HEK293 (cell line): ENCODE results near the gene CGB2.

Experiments
- CTCF ChIA-PET: fragments of 350-600 bp; formaldehyde crosslinking; extraction: SDS; loops from one replicate; lab custom pipeline; 2021; ENCODE audit warnings: antibody characterized with exemption; lab: Yijun Ruan, JAX
- POLR2A ChIA-PET: fragments of 300-600 bp; formaldehyde crosslinking; extraction: SDS; loops from one replicate; lab custom pipeline; 2020; ENCODE audit warnings: antibody characterized with exemption, inconsistent platforms; lab: Yijun Ruan, JAX
- H3K27ac ChIP-seq: fragments of 200-500 bp; sonication (Bioruptor generic); 2 replicates; pipeline ENCODE4 v1.5.1; 2014; ENCODE audit warnings: low read depth, low read length, control low read depth, inconsistent platforms; ENCODE audit errors: extremely low read depth
- H3K36me3 ChIP-seq, 2 experiments: fragments of 200-500 bp in 1 of 2; sonication (Bioruptor generic) in 1 of 2; 1 replicate in 1 of 2; 2 replicates in 1 of 2; pipeline ENCODE4 v1.5.1; 2014 to 2017; ENCODE audit warnings: inconsistent platforms in 2 of 2, low read length in 2 of 2; ENCODE audit not compliant: control insufficient read depth in 2 of 2, insufficient read depth in 1 of 2
- H3K4me1 ChIP-seq: fragments of 200-500 bp; sonication (Bioruptor generic); 2 replicates; pipeline ENCODE4 v1.5.1; 2014; ENCODE audit warnings: mild to moderate bottlenecking, low read length, inconsistent platforms; ENCODE audit not compliant: control insufficient read depth, insufficient read depth
- H3K4me3 ChIP-seq: 2 replicates; pipeline ENCODE4 v1.5.1; 2011; ENCODE audit warnings: low read depth, mild to moderate bottlenecking, control low read depth, low read length, moderate library complexity
- H3K9me3 ChIP-seq: fragments of 200-500 bp; sonication (Bioruptor generic); 2 replicates; pipeline ENCODE4 v1.5.1; 2014; ENCODE audit warnings: low read depth, low read length, inconsistent platforms; ENCODE audit not compliant: control insufficient read depth, insufficient read depth
- BCL11B ChIP-seq: fragments of 450-650 bp; formaldehyde crosslinking; IDR thresholded peaks from 2 replicates; pipeline ENCODE4 v1.5.1; 2016; ENCODE audit warnings: low read depth, missing biosample characterization, missing genetic modification characterization
- GFI1B ChIP-seq: fragments of 450-650 bp; formaldehyde crosslinking; IDR thresholded peaks from 2 replicates; pipeline ENCODE4 v1.5.1; 2016; ENCODE audit warnings: missing biosample characterization, missing genetic modification characterization
- GLIS1 ChIP-seq: fragments of 450-650 bp; formaldehyde crosslinking; IDR thresholded peaks from 2 replicates; pipeline ENCODE4 v1.5.1; 2016; ENCODE audit warnings: missing biosample characterization, missing genetic modification characterization
- KLF1 ChIP-seq: fragments of 450-650 bp; formaldehyde crosslinking; IDR thresholded peaks from 2 replicates; pipeline ENCODE4 v1.5.1; 2016; ENCODE audit warnings: missing biosample characterization, missing genetic modification characterization
- MEIS1 ChIP-seq: sonication (generic); formaldehyde crosslinking; IDR thresholded peaks from 2 replicates; pipeline ENCODE4 v1.8.1; 2022; ENCODE audit warnings: missing genetic modification reagents, mild to moderate bottlenecking, borderline replicate concordance
- MZF1 ChIP-seq: fragments of 450-650 bp; formaldehyde crosslinking; IDR thresholded peaks from 2 replicates; pipeline ENCODE4 v1.5.1; 2017; ENCODE audit warnings: missing biosample characterization, missing genetic modification characterization, borderline replicate concordance
- OSR2 ChIP-seq: fragments of 450-650 bp; formaldehyde crosslinking; IDR thresholded peaks from 2 replicates; pipeline ENCODE4 v1.5.1; 2016; ENCODE audit warnings: missing biosample characterization, missing genetic modification characterization
- PRDM1 ChIP-seq: fragments of 450-650 bp; formaldehyde crosslinking; IDR thresholded peaks from 2 replicates; pipeline ENCODE4; 2016; ENCODE audit warnings: missing biosample characterization, missing genetic modification characterization
- SCRT1 ChIP-seq: fragments of 450-650 bp; formaldehyde crosslinking; IDR thresholded peaks from 2 replicates; pipeline ENCODE4 v1.5.1; 2016; ENCODE audit warnings: missing biosample characterization, missing genetic modification characterization, borderline replicate concordance
- WT1 ChIP-seq: fragments of 450-650 bp; formaldehyde crosslinking; IDR thresholded peaks from 2 replicates; pipeline ENCODE4 v1.5.1; 2016; ENCODE audit warnings: missing biosample characterization, missing genetic modification characterization
- ZBTB17 ChIP-seq: fragments of 450-650 bp; formaldehyde crosslinking; IDR thresholded peaks from 2 replicates; pipeline ENCODE4 v1.5.1; 2016; ENCODE audit warnings: missing biosample characterization, missing genetic modification characterization
- ZBTB20 ChIP-seq: fragments of 450-650 bp; formaldehyde crosslinking; IDR thresholded peaks from 2 replicates; pipeline ENCODE4 v1.5.1; 2016; ENCODE audit warnings: missing biosample characterization, missing genetic modification characterization
- ZBTB48 ChIP-seq: fragments of 450-650 bp; formaldehyde crosslinking; IDR thresholded peaks from 2 replicates; pipeline ENCODE4 v1.5.1; 2016; ENCODE audit warnings: missing biosample characterization, missing genetic modification characterization
- ZBTB8A ChIP-seq: fragments of 450-650 bp; formaldehyde crosslinking; IDR thresholded peaks from 2 replicates; pipeline ENCODE4 v1.5.1; 2016; ENCODE audit warnings: missing biosample characterization, missing genetic modification characterization
- ZNF10 ChIP-seq: fragments of 450-650 bp; formaldehyde crosslinking; IDR thresholded peaks from 2 replicates; pipeline ENCODE4 v1.5.1; 2017; ENCODE audit warnings: missing biosample characterization, missing genetic modification characterization
- ZNF169 ChIP-seq: fragments of 450-650 bp; formaldehyde crosslinking; IDR thresholded peaks from 2 replicates; pipeline ENCODE4 v1.5.1; 2016; ENCODE audit warnings: missing biosample characterization, missing genetic modification characterization
- ZNF175 ChIP-seq: fragments of 450-650 bp; formaldehyde crosslinking; IDR thresholded peaks from 2 replicates; pipeline ENCODE4 v1.5.1; 2016; ENCODE audit warnings: missing biosample characterization, missing genetic modification characterization
- ZNF2 ChIP-seq: fragments of 450-650 bp; formaldehyde crosslinking; IDR thresholded peaks from 2 replicates; pipeline ENCODE4 v1.5.1; 2016; ENCODE audit warnings: missing biosample characterization, missing genetic modification characterization
- ZNF311 ChIP-seq: fragments of 450-650 bp; formaldehyde crosslinking; IDR thresholded peaks from 2 replicates; pipeline ENCODE4 v1.5.1; 2017; ENCODE audit warnings: missing biosample characterization, missing genetic modification characterization, borderline replicate concordance
- ZNF335 ChIP-seq: fragments of 450-650 bp; formaldehyde crosslinking; conservative IDR thresholded peaks from 2 replicates; pipeline ENCODE4 v1.5.1; 2016; ENCODE audit warnings: missing biosample characterization, missing genetic modification characterization
- ZNF341 ChIP-seq: fragments of 450-650 bp; formaldehyde crosslinking; IDR thresholded peaks from 2 replicates; pipeline ENCODE4; 2016; ENCODE audit warnings: low read depth, missing biosample characterization, missing genetic modification characterization
- ZNF416 ChIP-seq: fragments of 450-650 bp; formaldehyde crosslinking; IDR thresholded peaks from 2 replicates; pipeline ENCODE4 v1.5.1; 2016; ENCODE audit warnings: missing biosample characterization, missing genetic modification characterization
- ZNF426 ChIP-seq: fragments of 450-650 bp; formaldehyde crosslinking; IDR thresholded peaks from 2 replicates; pipeline ENCODE4 v1.5.1; 2017; ENCODE audit warnings: missing biosample characterization, missing genetic modification characterization, mild to moderate bottlenecking, inconsistent platforms, moderate library complexity
- ZNF514 ChIP-seq: fragments of 450-650 bp; formaldehyde crosslinking; IDR thresholded peaks from 2 replicates; pipeline ENCODE4 v1.5.1; 2016; ENCODE audit warnings: missing biosample characterization, missing genetic modification characterization
- ZNF530 ChIP-seq: fragments of 450-650 bp; formaldehyde crosslinking; IDR thresholded peaks from 2 replicates; pipeline ENCODE4 v1.5.1; 2016; ENCODE audit warnings: low read depth, missing biosample characterization, missing genetic modification characterization
- ZNF549 ChIP-seq: fragments of 450-650 bp; IDR thresholded peaks from 2 replicates; pipeline ENCODE4 v1.5.1; 2018; ENCODE audit warnings: missing biosample characterization, missing genetic modification characterization, mild to moderate bottlenecking, inconsistent platforms, moderate library complexity
- ZNF626 ChIP-seq: fragments of 450-650 bp; sonication (Bioruptor Pico); formaldehyde crosslinking; IDR thresholded peaks from 2 replicates; pipeline ENCODE4 v1.5.1; 2018; ENCODE audit warnings: missing biosample characterization, missing genetic modification characterization, inconsistent platforms
- ZNF629 ChIP-seq: fragments of 450-650 bp; formaldehyde crosslinking; IDR thresholded peaks from 2 replicates; pipeline ENCODE4 v1.5.1; 2017; ENCODE audit warnings: missing biosample characterization, missing genetic modification characterization
- ZNF660 ChIP-seq: fragments of 450-650 bp; IDR thresholded peaks from 2 replicates; pipeline ENCODE4 v1.5.1; 2018; ENCODE audit warnings: missing biosample characterization, mild to moderate bottlenecking, missing genetic modification characterization
- ZNF768 ChIP-seq: fragments of 450-650 bp; formaldehyde crosslinking; IDR thresholded peaks from 2 replicates; pipeline ENCODE4 v1.5.1; 2018; ENCODE audit warnings: missing biosample characterization, mild to moderate bottlenecking, missing genetic modification characterization
- ZSCAN30 ChIP-seq: fragments of 450-650 bp; IDR thresholded peaks from 2 replicates; pipeline ENCODE4 v1.5.1; 2018; ENCODE audit warnings: missing biosample characterization, mild to moderate bottlenecking, missing genetic modification characterization, moderate library complexity
- TF ChIP-seq, protein P1 (sequence below): fragments of 450-650 bp; formaldehyde crosslinking; IDR thresholded peaks from 2 replicates; pipeline ENCODE4 v1.5.1; 2017; ENCODE audit warnings: missing biosample characterization, missing genetic modification characterization
- TF ChIP-seq, protein P2 (sequence below): fragments of 450-650 bp; formaldehyde crosslinking; optimal IDR thresholded peaks from 2 replicates; pipeline ENCODE3; 2016; ENCODE audit warnings: missing biosample characterization, mild to moderate bottlenecking, missing genetic modification characterization
- TF ChIP-seq, protein P3 (sequence below): fragments of 450-650 bp; formaldehyde crosslinking; IDR thresholded peaks from 2 replicates; pipeline ENCODE4 v1.5.1; 2017; ENCODE audit warnings: missing biosample characterization, missing genetic modification characterization
- TF ChIP-seq, protein P4 (sequence below): fragments of 450-650 bp; formaldehyde crosslinking; IDR thresholded peaks from 2 replicates; pipeline ENCODE4 v1.5.1; 2016; ENCODE audit warnings: missing biosample characterization, missing genetic modification characterization
- TF ChIP-seq, protein P5 (sequence below): fragments of 450-650 bp; formaldehyde crosslinking; IDR thresholded peaks from 2 replicates; pipeline ENCODE4; 2016; ENCODE audit warnings: missing biosample characterization, missing genetic modification characterization

CGB2 gene

DNA sequence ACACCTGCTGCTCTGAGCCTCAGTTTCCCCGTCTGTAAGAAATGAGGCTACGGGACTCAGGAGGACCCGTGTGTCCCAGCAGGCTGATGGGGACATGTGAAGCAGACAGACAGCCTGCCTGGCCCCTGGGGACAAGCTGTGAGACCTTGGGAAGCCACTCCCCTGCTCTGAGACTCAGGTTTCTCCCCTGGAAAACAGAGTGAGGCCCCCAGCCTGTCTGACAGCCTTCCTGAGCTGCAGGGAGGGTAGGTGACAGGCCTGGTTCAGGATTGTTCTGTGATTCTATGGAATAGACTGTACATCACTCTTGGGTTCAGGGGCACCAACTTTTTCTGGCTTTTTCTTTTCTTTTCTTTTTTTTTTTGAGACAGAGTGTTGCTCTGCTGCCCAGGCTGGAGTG, 35.9 kb downstream of the CGB2 start (continued):
- TF ChIP-seq ZBTB8A: no peak
- no peak for TF ChIP-seq ZNF169 (tag by site-specific recombination)
- no peak for TF ChIP-seq ZNF175 (tag by site-specific recombination)
- TF ChIP-seq ZNF514: no peak
- no peak for TF ChIP-seq ZNF341 (tag by site-specific recombination)
- TF ChIP-seq GLIS1: peak; percentile 59
- peak; percentile 16; the same call in 1 of the 2 replicates for TF ChIP-seq ZBTB20 (tag by site-specific recombination)
- peak; percentile 64 for TF ChIP-seq ZBTB17 (tag by site-specific recombination)
- peak; percentile 86 for TF ChIP-seq ZNF335 (tag by site-specific recombination)
- TF ChIP-seq, protein P1, sequence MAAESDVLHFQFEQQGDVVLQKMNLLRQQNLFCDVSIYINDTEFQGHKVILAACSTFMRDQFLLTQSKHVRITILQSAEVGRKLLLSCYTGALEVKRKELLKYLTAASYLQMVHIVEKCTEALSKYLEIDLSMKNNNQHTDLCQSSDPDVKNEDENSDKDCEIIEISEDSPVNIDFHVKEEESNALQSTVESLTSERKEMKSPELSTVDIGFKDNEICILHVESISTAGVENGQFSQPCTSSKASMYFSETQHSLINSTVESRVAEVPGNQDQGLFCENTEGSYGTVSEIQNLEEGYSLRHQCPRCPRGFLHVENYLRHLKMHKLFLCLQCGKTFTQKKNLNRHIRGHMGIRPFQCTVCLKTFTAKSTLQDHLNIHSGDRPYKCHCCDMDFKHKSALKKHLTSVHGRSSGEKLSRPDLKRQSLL: no peak
- TF ChIP-seq, protein P2, sequence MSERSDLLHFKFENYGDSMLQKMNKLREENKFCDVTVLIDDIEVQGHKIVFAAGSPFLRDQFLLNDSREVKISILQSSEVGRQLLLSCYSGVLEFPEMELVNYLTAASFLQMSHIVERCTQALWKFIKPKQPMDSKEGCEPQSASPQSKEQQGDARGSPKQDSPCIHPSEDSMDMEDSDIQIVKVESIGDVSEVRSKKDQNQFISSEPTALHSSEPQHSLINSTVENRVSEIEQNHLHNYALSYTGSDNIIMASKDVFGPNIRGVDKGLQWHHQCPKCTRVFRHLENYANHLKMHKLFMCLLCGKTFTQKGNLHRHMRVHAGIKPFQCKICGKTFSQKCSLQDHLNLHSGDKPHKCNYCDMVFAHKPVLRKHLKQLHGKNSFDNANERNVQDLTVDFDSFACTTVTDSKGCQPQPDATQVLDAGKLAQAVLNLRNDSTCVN (tag by site-specific recombination): no peak
- no peak for TF ChIP-seq ZNF629 (tag by site-specific recombination)
- TF ChIP-seq, protein P3, sequence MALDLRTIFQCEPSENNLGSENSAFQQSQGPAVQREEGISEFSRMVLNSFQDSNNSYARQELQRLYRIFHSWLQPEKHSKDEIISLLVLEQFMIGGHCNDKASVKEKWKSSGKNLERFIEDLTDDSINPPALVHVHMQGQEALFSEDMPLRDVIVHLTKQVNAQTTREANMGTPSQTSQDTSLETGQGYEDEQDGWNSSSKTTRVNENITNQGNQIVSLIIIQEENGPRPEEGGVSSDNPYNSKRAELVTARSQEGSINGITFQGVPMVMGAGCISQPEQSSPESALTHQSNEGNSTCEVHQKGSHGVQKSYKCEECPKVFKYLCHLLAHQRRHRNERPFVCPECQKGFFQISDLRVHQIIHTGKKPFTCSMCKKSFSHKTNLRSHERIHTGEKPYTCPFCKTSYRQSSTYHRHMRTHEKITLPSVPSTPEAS (tag by site-specific recombination): no peak
- no peak for TF ChIP-seq ZNF311 (tag by site-specific recombination)
- no peak for TF ChIP-seq MZF1
- no peak for TF ChIP-seq MEIS1 (CRISPR knock-in tag)
- TF ChIP-seq ZNF549: no peak
- TF ChIP-seq OSR2 (tag by site-specific recombination): no peak
- no peak for TF ChIP-seq ZBTB48 (tag by site-specific recombination)
- no peak for TF ChIP-seq ZNF626 (tag by site-specific recombination)
- no peak for TF ChIP-seq ZNF768
- TF ChIP-seq WT1: no peak
- no peak for TF ChIP-seq BCL11B (tag by site-specific recombination)

DNA sequence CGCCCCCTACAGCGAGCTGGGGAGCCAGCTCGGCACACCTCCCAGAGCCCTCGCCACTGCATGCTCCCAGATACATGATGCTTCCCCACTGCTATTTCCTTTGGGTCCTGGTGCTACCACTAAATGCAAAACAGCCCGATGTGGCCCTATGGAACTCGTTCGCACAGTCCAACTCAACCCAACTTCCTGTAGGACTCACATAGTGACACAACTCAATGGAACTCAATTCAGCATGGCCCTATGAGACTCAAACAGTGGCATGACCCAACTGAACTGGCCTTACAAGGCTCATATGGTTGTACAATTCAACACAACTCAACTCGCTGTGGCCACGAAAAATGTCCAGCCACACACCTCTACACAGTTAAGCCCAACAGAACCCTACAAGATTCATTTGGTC, 37.3 kb downstream of the CGB2 start:
- H3K27ac ChIP-seq: no peak overlapping the region
- H3K4me3 ChIP-seq: no peak overlapping the region
- peaks cover 6% of the 10 kb centered on the region for H3K4me1 ChIP-seq
- no peaks in the 10 kb centered on the region for H3K36me3 ChIP-seq
- POLR2A ChIA-PET: no interaction called here
- CTCF ChIA-PET: interaction anchor here (0.7 to 3.3 kb wide), 8 partner anchors 9 to 281 kb away, joined by 3 to 25 read pairs (median 3); no protein-coding TSS in a partner anchor
- H3K9me3 ChIP-seq: no peaks in the 10 kb centered on the region
- TF ChIP-seq, protein P4, sequence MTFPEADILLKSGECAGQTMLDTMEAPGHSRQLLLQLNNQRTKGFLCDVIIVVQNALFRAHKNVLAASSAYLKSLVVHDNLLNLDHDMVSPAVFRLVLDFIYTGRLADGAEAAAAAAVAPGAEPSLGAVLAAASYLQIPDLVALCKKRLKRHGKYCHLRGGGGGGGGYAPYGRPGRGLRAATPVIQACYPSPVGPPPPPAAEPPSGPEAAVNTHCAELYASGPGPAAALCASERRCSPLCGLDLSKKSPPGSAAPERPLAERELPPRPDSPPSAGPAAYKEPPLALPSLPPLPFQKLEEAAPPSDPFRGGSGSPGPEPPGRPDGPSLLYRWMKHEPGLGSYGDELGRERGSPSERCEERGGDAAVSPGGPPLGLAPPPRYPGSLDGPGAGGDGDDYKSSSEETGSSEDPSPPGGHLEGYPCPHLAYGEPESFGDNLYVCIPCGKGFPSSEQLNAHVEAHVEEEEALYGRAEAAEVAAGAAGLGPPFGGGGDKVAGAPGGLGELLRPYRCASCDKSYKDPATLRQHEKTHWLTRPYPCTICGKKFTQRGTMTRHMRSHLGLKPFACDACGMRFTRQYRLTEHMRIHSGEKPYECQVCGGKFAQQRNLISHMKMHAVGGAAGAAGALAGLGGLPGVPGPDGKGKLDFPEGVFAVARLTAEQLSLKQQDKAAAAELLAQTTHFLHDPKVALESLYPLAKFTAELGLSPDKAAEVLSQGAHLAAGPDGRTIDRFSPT (tag by site-specific recombination): no peak
- TF ChIP-seq ZNF416 (no peak), ZNF2 (no peak), ZNF530 (tag by site-specific recombination) (no peak), ZNF10 (tag by site-specific recombination) (no peak), SCRT1 (tag by site-specific recombination) (no peak), ZNF426 (tag by site-specific recombination) (no peak), KLF1 (no peak), PRDM1 (tag by site-specific recombination) (no peak), ZNF660 (tag by site-specific recombination) (no peak), GFI1B (no peak), ZNF311 (tag by site-specific recombination) (no peak), ZSCAN30 (tag by site-specific recombination) (no peak)
- TF ChIP-seq, protein P5, sequence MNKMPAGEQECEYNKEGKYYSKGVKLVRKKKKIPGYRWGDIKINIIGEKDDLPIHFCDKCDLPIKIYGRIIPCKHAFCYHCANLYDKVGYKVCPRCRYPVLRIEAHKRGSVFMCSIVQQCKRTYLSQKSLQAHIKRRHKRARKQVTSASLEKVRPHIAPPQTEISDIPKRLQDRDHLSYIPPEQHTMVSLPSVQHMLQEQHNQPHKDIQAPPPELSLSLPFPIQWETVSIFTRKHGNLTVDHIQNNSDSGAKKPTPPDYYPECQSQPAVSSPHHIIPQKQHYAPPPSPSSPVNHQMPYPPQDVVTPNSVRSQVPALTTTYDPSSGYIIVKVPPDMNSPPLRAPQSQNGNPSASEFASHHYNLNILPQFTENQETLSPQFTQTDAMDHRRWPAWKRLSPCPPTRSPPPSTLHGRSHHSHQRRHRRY (tag by site-specific recombination): no peak
